ENCODE data around the gene POU5F1. TPM values are rescaled to one million over a fixed set of nuclear protein-coding genes. Genes with fewer than 3 reads are reported as not detected.

POU5F1 gene
- total RNA-seq, 1 experiment from 2014 or later, result 1.1 TPM

DNA sequence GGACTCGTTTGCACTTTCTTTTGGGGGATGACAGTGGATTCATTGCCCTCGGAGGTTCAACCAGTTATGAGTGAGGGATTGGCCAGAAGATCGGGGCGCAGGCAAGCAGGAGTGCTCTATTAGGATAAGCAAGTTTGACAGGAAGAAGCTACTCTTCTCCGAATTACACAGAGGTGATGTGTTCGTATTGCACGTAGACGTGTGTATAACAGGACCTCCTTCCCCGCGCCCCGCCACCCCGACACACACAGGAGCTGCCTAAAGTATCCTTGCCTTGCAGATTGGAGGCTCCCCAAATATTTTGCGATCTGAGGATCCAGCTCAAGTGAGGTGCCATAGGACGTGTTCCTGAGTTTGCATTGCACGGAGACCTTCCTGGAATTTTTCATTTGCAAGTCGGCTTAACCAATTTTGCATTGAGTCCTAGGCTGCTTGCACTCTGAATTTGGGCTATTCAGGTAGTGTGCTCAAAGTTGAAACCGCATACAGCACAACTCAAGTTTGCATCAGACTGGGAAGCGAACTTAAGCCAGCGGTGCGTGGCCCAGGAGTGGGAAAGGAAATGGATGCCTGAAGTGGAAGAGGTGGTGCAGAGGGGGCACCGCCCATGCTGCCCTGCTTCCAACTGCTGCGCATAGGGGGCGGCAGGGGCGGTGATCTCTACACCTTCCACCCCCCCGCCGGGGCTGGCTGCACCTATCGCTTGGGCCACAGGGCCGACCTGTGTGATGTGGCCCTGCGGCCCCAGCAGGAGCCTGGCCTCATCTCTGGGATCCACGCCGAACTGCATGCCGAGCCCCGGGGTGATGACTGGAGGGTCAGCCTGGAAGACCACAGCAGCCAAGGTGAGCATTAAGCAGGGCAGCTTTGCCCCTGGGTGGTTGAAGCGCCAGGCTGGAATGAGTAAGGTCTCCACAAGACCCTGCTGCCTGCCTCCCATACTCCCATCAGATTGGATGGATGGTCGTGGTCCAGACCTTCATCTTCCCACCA, 11.3 kb downstream of the POU5F1 start:
- POLR2A ChIA-PET, result interaction anchor here (0.5 kb wide), 1 partner anchor 17 kb away, joined by 3 read pairs; no protein-coding TSS in a partner anchor

More for the DNA sequence above, 11.3 kb downstream of the POU5F1 start:
- no peaks in the 10 kb centered on the region for H3K27me3 ChIP-seq (ENCODE audit: control insufficient read depth, insufficient read depth, low read length)
- H3K9me3 ChIP-seq (ENCODE audit: control insufficient read depth, insufficient read depth, low read depth, low read length), result no peaks in the 10 kb centered on the region
- DNase-seq (ENCODE audit: low read depth, low spot score), result no peak
- peak overlapping the region; percentile 72 for H3K27ac ChIP-seq (ENCODE audit: low read length)
- CTCF ChIA-PET, result interaction anchor here (1.0 to 1.2 kb wide), 3 partner anchors 22 to 245 kb away, joined by 3 to 4 read pairs (median 4); partner anchors contain the start of gene VARS2
- H3K36me3 ChIP-seq (ENCODE audit: control insufficient read depth, insufficient read depth, low read length), result peaks cover 2% of the 10 kb centered on the region; the same call in 1 of the 2 replicates
- intact Hi-C loops (cut with micrococcal nuclease; ENCODE audit: unreplicated experiment), result no loop called here
- in situ Hi-C loops (cut with HindIII; ENCODE audit: low pct_unique_long_range_greater_than_20kb, low sequenced_read_pairs), result no loop called here
- peak; percentile 15; the same call in 1 of the 2 replicates for ATAC-seq
- TF ChIP-seq SIN3A (IDR thresholded peaks at IDR 0.05; ENCODE audit: borderline replicate concordance, insufficient read depth, low read depth, low read length), result no peak
- no peak for TF ChIP-seq CTCF (IDR thresholded peaks at IDR 0.05)
- no peak for TF ChIP-seq POLR2AphosphoS5 (IDR thresholded peaks at IDR 0.05; ENCODE audit: low read depth, low read length)
- no peak for TF ChIP-seq REST (IDR thresholded peaks at IDR 0.05; ENCODE audit: insufficient read depth in 1 of 2, low read depth in 2 of 2, low read length in 1 of 2)
- no peak for TF ChIP-seq TCF7L2 (IDR thresholded peaks at IDR 0.05; ENCODE audit: low read depth, low read length)
- TSS peak; percentile 77 for BruUV-seq (replicated peaks)
- peak overlapping the region; percentile 65 to 75 for H3K4me3 ChIP-seq (ENCODE audit: low read depth in 2 of 2, low read length in 2 of 2)
- H3K4me1 ChIP-seq (ENCODE audit: control insufficient read depth, insufficient read depth, low read length), result peaks cover 13% of the 10 kb centered on the region

Data from Panc1 (cell line).